Spleen (tissue), 7 donors: Measurements from ENCODE around the gene SERINC3.

Experiments
- POLR2A ChIP-seq, 3 donors: fragments of 450-650 bp; IDR thresholded peaks; one replicate each; pipeline ENCODE4 v1.5.1; 2017; ENCODE audit warnings: antibody characterized with exemption in 3 of 3, mild to moderate bottlenecking in 1 of 3
- POLR2AphosphoS5 ChIP-seq, 3 donors: sonication (generic); formaldehyde crosslinking; IDR thresholded peaks; one replicate each; pipeline ENCODE4 v1.5.1; 2017; ENCODE audit warnings: antibody characterized with exemption in 3 of 3
- TF ChIP-seq, protein P1 (sequence below), 11 experiments: fragments of 200-600 bp in 7 of 11; fragments of 450-650 bp in 4 of 11; sonication (generic) in 4 of 11; IDR thresholded peaks in 8 of 11; conservative IDR thresholded peaks in 3 of 11; 1 replicate in 7 of 11; 2 replicates in 4 of 11; pipeline versions ENCODE4 v1.4.0 to v1.8.0; 2016 to 2021; ENCODE audit warnings: antibody characterized with exemption in 11 of 11, inconsistent platforms in 4 of 11, mild to moderate bottlenecking in 1 of 11
- donor health status: DM: no; HTN: no; CAD: no; lungs with moderate emphysema.
- donor health status: DM: no; HTN: no; CAD: no.
- donor health status: DM: no; HTN: no; CAD: no.

DNA sequence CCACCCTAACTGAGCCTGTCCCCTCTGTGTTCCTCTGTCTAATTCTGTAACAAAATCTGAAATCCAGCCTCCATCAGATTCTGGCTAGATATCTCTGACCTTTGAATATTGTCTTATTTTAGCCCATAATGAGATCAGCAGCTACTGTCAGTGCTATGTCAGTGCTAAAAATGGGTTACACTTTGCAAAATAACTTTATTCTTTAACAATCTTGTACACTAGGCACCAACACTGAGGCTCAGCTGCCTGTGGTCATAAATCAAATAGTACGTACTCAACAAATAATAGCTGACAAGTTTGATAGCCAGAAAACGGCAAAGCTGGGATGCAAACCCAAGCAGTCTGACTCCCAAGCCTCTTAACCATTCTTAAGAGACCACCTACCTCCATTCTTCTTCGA is 24.1 kb downstream of the SERINC3 start:
- TF ChIP-seq, protein P1, sequence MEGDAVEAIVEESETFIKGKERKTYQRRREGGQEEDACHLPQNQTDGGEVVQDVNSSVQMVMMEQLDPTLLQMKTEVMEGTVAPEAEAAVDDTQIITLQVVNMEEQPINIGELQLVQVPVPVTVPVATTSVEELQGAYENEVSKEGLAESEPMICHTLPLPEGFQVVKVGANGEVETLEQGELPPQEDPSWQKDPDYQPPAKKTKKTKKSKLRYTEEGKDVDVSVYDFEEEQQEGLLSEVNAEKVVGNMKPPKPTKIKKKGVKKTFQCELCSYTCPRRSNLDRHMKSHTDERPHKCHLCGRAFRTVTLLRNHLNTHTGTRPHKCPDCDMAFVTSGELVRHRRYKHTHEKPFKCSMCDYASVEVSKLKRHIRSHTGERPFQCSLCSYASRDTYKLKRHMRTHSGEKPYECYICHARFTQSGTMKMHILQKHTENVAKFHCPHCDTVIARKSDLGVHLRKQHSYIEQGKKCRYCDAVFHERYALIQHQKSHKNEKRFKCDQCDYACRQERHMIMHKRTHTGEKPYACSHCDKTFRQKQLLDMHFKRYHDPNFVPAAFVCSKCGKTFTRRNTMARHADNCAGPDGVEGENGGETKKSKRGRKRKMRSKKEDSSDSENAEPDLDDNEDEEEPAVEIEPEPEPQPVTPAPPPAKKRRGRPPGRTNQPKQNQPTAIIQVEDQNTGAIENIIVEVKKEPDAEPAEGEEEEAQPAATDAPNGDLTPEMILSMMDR (IDR thresholded peaks at IDR 0.05 in 8 of 11, conservative IDR thresholded peaks at IDR 0.05 in 3 of 11): no peak
- TF ChIP-seq POLR2AphosphoS5 (IDR thresholded peaks at IDR 0.05) (no peak), POLR2A (IDR thresholded peaks at IDR 0.05) (no peak)
